Measurements from ENCODE around the gene TXNDC17. TPM values are rescaled to one million over a fixed set of nuclear protein-coding genes. Genes with fewer than 3 reads are reported as not detected.

The TXNDC17 gene
- total RNA-seq, 1 donor from 2014 or later: 164 TPM

DNA sequence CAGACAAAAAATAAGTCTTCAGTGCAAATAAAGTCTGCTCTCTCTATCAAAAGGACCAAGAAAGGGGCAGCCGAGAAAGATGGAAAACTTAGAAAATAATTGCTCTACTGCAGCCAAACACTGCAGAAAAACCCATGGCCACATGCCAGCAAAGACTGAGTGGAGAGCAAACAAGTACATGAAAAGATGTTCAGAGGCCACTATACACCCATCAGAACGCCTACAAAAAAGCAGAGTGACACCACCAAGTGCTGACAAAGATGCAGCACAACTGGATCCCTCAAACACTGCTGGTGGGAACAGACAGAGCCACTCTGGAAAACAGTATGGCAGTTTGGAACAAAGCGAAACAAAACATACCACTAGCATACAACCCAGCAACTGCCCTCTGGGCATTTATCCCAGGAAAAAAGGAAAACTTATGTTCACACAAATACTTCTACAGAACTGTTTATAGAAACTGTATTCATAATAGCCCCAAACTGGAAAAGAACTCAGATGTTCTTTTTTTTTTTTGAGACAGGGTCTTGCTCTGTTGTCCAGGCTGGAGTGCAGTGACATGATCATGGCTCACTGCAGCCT, 37.0 kb upstream of the TXNDC17 start:
- H3K27me3 ChIP-seq: no peaks in the 10 kb centered on the region
- peaks cover under 1% of the 10 kb centered on the region for H3K4me1 ChIP-seq
- no peak overlapping the region for H3K4me3 ChIP-seq
- no peak for TF ChIP-seq POLR2AphosphoS5 (IDR thresholded peaks at IDR 0.05; ENCODE audit: insufficient read depth in 1 of 2, low read depth in 1 of 2)
- TF ChIP-seq POLR2A (IDR thresholded peaks at IDR 0.05): no peak
- no peak for TF ChIP-seq CTCF (IDR thresholded peaks at IDR 0.05)
- H3K9me3 ChIP-seq: no peaks in the 10 kb centered on the region
- no peak for DNase-seq (ENCODE audit: extremely low spot score in 2 of 2)
- no peak overlapping the region for H3K27ac ChIP-seq
- peaks cover 0 to 43% of the 10 kb centered on the region in 2 donors for H3K36me3 ChIP-seq
- intact Hi-C loops (cut with DNase I): no loop called here

DNA sequence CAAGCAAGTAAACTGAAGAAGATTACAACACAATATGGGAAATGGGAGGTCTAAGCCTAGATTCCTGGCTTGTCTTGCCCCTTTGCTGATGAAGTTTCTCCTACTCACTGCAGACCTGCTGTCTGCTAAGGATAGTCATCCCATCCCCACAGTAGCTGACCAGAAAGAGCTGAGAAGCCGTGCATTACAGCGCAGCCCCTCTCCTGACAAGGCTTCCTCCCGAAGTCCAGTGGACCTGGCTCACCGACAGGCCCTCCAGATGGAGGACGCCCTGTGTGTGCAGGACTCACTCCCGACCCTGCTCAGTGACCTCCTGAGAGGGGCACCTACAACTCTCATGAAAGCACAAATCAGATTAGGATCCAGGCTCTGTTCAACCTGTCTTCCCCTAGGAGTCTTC, 35.7 kb upstream of the TXNDC17 start:
- TF ChIP-seq POLR2AphosphoS5 (IDR thresholded peaks at IDR 0.05; ENCODE audit: insufficient read depth in 1 of 2, low read depth in 1 of 2) (no peak), POLR2A (IDR thresholded peaks at IDR 0.05) (no peak), CTCF (IDR thresholded peaks at IDR 0.05) (no peak)
- intact Hi-C loops (cut with DNase I): no loop called here
- H3K4me1 ChIP-seq: no peaks in the 10 kb centered on the region
- H3K9me3 ChIP-seq: no peaks in the 10 kb centered on the region
- H3K36me3 ChIP-seq: peaks cover 0 to 52% of the 10 kb centered on the region in 2 donors
- H3K27me3 ChIP-seq: no peaks in the 10 kb centered on the region
- DNase-seq (ENCODE audit: extremely low spot score in 2 of 2): no peak
- no peak overlapping the region for H3K27ac ChIP-seq
- no peak overlapping the region for H3K4me3 ChIP-seq

DNA sequence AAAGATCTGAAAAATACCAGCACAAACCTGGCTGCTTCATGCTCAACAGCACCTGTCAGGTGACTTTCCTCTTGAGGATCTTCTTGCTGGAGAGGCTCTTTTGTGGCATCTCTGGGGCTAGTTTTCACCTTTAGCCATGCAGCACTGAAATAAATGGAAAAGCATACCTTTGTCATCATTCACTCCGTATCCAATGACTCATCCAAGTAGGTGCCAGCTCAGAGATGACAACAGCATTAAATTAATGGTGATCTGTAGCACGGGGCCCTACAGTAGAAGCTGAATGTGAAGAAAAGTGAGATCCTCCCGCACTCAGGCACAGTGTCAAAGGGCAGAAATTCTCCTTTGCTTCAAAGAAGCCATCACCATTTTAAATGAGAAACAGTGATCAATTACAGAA, 32.5 kb upstream of the TXNDC17 start:
- H3K27ac ChIP-seq: no peak overlapping the region
- no peaks in the 10 kb centered on the region for H3K9me3 ChIP-seq

GRCh38 chr17:6610011-6610410, 30.8 kb upstream of the TXNDC17 start:
- no peaks in the 10 kb centered on the region for H3K27me3 ChIP-seq
- TF ChIP-seq POLR2A (IDR thresholded peaks at IDR 0.05): no peak
- no peak for TF ChIP-seq CTCF (IDR thresholded peaks at IDR 0.05)
- no peak for TF ChIP-seq POLR2AphosphoS5 (IDR thresholded peaks at IDR 0.05; ENCODE audit: insufficient read depth in 1 of 2, low read depth in 1 of 2)
- peaks cover 0 to 64% of the 10 kb centered on the region in 2 donors for H3K36me3 ChIP-seq
- no peaks in the 10 kb centered on the region for H3K4me1 ChIP-seq
- H3K27ac ChIP-seq: no peak overlapping the region
- no peaks in the 10 kb centered on the region for H3K9me3 ChIP-seq
- intact Hi-C loops (cut with DNase I): no loop called here
- no peak overlapping the region for H3K4me3 ChIP-seq
- DNase-seq (ENCODE audit: extremely low spot score in 2 of 2): no peak

More for the DNA sequence above, 32.5 kb upstream of the TXNDC17 start:
- intact Hi-C loops (cut with DNase I): no loop called here
- H3K4me1 ChIP-seq: no peaks in the 10 kb centered on the region
- no peaks in the 10 kb centered on the region for H3K27me3 ChIP-seq
- DNase-seq (ENCODE audit: extremely low spot score in 2 of 2): no peak
- TF ChIP-seq POLR2AphosphoS5 (IDR thresholded peaks at IDR 0.05; ENCODE audit: insufficient read depth in 1 of 2, low read depth in 1 of 2) (no peak), CTCF (IDR thresholded peaks at IDR 0.05) (no peak), POLR2A (IDR thresholded peaks at IDR 0.05) (no peak)
- no peak overlapping the region for H3K4me3 ChIP-seq
- peaks cover 0 to 64% of the 10 kb centered on the region in 2 donors for H3K36me3 ChIP-seq

- no peak overlapping the region for H3K4me3 ChIP-seq
- TF ChIP-seq POLR2A (IDR thresholded peaks at IDR 0.05): no peak
- no peak for TF ChIP-seq CTCF (IDR thresholded peaks at IDR 0.05)
- no peak for TF ChIP-seq POLR2AphosphoS5 (IDR thresholded peaks at IDR 0.05; ENCODE audit: insufficient read depth in 1 of 2, low read depth in 1 of 2)
- intact Hi-C loops (cut with DNase I): no loop called here
- no peak for DNase-seq (ENCODE audit: extremely low spot score in 2 of 2)
- H3K4me1 ChIP-seq: no peaks in the 10 kb centered on the region
- no peaks in the 10 kb centered on the region for H3K27me3 ChIP-seq
- no peaks in the 10 kb centered on the region for H3K9me3 ChIP-seq
- H3K36me3 ChIP-seq: peaks cover 0 to 58% of the 10 kb centered on the region in 2 donors
- H3K27ac ChIP-seq: no peak overlapping the region
These were observed 29.6 kb upstream of the TXNDC17 start for GRCh38 chr17:6611231-6611630.
